Epithelial cell of esophagus (primary cell): ENCODE measurements around the gene SFMBT1.

Experiments
- DNase-seq: peaks from one replicate; pipeline ENCODE4 v3.0.0; 2010; ENCODE audit warnings: low read depth
- H3K4me3 ChIP-seq: 2 replicates; pipeline ENCODE4 v1.5.1; 2011; ENCODE audit warnings: mild to moderate bottlenecking, low read length, control low read depth
- CTCF ChIP-seq: IDR thresholded peaks from 2 replicates; pipeline ENCODE4 v1.5.1; 2011; ENCODE audit warnings: low read depth, mild to moderate bottlenecking, low read length, control low read depth, inconsistent platforms; ENCODE audit not compliant: insufficient read depth; ENCODE audit errors: missing control alignments

SFMBT1 gene

GRCh38 chr3:53074366-53074696, 28.5 kb upstream of the SFMBT1 start:
- DNase-seq = no peak
- no peak for TF ChIP-seq CTCF
- H3K4me3 ChIP-seq = no peak overlapping the region

DNA sequence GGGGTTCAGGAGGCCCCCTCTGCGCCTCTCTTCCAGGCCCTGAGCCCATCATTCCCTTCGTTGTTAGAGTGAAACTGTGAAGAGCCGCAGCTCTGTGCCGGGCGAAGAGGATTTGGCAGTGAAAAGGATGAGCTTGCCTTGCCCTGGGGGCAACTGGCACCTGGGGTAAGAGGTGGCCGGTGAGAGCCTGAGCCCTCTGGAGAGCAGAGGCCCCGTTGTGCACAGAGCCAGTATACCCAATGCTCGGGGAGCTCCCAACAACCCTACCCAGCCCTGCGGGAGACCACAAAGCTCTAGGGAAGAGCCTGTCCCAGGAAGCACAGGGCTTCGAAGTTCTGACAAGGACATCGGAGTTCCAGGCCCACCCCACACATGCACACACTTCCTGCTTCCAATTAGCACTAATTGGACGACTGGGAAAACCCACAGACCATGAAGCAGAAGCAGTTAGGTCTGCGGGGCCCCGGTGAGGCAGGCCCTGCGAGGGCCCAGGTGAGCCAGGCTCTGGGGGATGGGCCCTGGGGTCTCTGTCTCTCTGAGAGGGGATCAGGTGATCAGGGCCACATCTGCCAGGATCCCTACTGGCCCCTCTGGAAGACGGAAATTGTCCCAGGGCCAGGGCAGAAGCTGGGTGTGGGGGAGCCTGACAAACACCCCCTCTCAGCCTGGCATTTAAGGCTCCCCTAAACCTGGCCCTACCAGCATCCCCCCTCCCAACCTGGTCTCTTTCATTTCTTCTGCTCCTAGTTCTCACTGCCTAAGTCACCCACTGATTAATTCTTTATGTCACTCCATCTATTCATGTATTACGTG, 27.9 kb upstream of the SFMBT1 start:
- peak overlapping the region; percentile 60 for H3K4me3 ChIP-seq
- no peak for DNase-seq

DNA sequence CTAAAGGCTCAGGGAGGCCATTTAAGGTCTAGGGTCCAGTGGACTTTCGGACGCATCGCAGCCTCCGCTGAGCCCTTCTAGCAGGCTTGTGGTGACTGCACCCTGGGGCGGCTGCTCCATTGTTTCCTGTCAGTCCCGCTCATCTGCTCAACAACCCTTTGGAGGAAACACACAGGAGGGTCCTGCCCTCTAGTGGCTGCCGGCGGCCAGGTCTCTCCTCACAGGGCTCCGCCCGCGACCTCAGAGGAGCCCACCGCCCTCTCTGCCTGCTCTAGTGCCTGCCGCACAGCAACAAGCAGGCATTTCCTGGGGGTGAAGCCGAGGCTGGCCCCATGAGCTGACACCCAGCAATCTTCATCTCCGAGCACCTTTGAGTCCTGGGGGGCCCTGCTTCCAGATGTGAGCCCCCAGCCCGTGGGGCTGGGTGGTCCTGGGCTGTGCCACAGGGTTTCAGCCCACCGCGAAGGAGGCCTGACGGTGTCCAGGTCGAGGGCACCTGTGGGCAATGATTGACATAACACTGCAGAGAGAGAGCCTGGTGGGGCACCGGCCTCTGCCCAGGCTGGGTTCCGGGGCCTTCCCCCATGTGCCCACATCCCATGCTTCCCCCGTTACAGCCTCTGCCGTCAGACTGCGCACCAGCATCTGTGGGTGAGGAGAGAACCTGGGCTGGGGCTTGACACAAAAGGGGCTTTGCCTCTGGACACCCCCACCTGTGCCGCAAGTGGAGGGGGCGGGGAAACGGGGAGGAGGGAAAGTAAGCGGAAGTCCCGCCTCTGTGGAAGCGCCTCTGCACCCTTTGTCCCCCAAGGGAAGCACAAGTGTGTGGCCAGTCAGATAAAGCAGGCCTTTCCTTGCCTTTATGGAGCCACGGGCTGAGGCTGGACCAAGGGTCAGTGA, 27.0 kb upstream of the SFMBT1 start:
- peak; percentile 83 for DNase-seq
- H3K4me3 ChIP-seq = peak overlapping the region; percentile 60
- peak; percentile 86 for TF ChIP-seq CTCF

More for the DNA sequence above, 27.9 kb upstream of the SFMBT1 start:
- no peak for TF ChIP-seq CTCF

- no peak for TF ChIP-seq CTCF
- no peak for DNase-seq
- no peak overlapping the region for H3K4me3 ChIP-seq
Measured at GRCh38 chr3:53071882-53072431, 26.1 kb upstream of the SFMBT1 start.

DNA sequence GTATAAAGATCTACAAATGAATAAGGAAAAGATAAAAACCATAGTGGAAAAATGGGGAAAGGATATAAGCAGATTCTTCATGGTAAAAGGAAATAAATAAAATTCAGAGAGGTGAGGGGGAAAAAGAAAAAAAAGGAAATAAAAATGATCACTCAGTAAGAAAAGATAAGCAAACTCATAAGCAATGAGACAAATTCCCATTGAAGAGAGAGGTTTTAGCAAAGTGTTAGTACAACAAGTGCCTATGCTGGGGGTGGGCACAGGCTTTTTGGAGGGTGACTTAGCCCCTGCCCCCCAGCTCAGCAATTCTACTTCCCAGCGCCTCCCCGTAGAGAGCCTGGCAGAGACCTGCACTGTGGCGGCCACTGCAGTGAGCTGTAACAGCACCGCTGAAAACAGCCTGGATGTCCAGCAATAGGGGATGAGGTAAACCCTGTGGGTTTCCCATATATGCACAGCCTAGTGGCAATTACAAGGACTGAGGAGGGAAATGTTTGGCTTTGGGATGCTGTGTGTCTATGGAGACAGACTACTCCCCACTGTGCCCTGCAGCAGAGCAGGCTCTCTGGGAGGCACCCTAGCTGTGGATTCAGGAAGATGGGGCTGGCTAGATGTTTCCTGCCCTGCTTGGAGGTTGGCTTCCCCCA, 23.7 kb upstream of the SFMBT1 start:
- no peak overlapping the region for H3K4me3 ChIP-seq
- no peak for TF ChIP-seq CTCF
- DNase-seq = no peak

DNA sequence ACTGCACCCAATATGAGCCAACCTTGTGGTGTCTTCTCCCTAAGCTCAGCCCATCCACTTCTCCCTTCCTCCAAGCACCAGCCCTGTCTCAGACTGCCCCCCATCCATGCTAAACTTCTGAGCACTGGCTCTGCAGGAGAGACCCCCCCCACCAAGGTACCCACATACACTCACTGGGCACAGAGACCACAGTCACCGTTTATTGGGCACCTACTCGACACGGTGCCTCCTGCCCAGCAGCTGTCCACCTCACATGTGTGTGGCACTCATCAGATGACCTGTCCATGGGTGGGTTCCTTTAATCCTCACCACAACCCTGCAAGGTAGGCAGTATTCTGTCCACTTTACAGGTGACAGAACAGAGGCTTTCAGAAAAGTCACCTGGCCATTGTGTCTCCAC, 22.3 kb upstream of the SFMBT1 start:
- no peak for TF ChIP-seq CTCF
- H3K4me3 ChIP-seq = no peak overlapping the region
- no peak for DNase-seq
